ENCODE data around the gene TAL2.

TAL2 gene

DNA sequence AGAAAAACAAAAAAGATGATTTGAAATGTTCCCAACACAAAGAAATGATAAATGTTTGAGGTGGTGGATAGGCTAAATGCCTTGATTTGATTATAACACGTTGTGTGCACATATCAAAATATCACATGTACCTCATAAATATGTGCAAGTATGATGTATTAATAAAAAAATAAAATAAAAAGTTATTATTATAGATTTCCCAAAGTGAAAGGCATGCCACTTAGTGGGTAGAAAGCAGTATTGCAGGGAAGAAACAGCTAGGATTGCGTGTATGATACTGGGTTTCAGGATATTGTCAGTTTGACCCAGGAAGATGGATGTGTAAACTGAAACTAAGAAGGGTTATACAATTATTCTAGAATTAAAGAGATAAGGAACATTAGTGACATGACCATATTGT, 28.5 kb downstream of the TAL2 start:
- H3K4me1 Mint-ChIP-seq: peaks cover 19% of the 10 kb centered on the region

GRCh38 chr9:105693435-105694189, 31.4 kb downstream of the TAL2 start:
- no peak for DNase-seq
- TF ChIP-seq, protein P1, sequence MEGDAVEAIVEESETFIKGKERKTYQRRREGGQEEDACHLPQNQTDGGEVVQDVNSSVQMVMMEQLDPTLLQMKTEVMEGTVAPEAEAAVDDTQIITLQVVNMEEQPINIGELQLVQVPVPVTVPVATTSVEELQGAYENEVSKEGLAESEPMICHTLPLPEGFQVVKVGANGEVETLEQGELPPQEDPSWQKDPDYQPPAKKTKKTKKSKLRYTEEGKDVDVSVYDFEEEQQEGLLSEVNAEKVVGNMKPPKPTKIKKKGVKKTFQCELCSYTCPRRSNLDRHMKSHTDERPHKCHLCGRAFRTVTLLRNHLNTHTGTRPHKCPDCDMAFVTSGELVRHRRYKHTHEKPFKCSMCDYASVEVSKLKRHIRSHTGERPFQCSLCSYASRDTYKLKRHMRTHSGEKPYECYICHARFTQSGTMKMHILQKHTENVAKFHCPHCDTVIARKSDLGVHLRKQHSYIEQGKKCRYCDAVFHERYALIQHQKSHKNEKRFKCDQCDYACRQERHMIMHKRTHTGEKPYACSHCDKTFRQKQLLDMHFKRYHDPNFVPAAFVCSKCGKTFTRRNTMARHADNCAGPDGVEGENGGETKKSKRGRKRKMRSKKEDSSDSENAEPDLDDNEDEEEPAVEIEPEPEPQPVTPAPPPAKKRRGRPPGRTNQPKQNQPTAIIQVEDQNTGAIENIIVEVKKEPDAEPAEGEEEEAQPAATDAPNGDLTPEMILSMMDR (IDR thresholded peaks at IDR 0.05): no peak
- peaks cover 3% of the 10 kb centered on the region for H3K9me3 Mint-ChIP-seq
- H3K36me3 Mint-ChIP-seq (ENCODE audit: low read depth): peaks cover 5% of the 10 kb centered on the region
- peaks cover 36% of the 10 kb centered on the region for H3K4me1 Mint-ChIP-seq
- H3K27me3 Mint-ChIP-seq (ENCODE audit: low read depth, poor library complexity): peaks cover 50% of the 10 kb centered on the region
- H3K27ac Mint-ChIP-seq: no peak overlapping the region
- H3K4me3 Mint-ChIP-seq: peak overlapping the region; percentile 84

More for the DNA sequence above, 28.5 kb downstream of the TAL2 start:
- TF ChIP-seq, protein P1 (IDR thresholded peaks at IDR 0.05): peak; percentile 47
- H3K27me3 Mint-ChIP-seq (ENCODE audit: low read depth, poor library complexity): peaks cover 65% of the 10 kb centered on the region
- no peaks in the 10 kb centered on the region for H3K36me3 Mint-ChIP-seq (ENCODE audit: low read depth)
- no peaks in the 10 kb centered on the region for H3K9me3 Mint-ChIP-seq
- H3K27ac Mint-ChIP-seq: no peak overlapping the region
- no peak for DNase-seq
- H3K4me3 Mint-ChIP-seq: no peak overlapping the region

DNA sequence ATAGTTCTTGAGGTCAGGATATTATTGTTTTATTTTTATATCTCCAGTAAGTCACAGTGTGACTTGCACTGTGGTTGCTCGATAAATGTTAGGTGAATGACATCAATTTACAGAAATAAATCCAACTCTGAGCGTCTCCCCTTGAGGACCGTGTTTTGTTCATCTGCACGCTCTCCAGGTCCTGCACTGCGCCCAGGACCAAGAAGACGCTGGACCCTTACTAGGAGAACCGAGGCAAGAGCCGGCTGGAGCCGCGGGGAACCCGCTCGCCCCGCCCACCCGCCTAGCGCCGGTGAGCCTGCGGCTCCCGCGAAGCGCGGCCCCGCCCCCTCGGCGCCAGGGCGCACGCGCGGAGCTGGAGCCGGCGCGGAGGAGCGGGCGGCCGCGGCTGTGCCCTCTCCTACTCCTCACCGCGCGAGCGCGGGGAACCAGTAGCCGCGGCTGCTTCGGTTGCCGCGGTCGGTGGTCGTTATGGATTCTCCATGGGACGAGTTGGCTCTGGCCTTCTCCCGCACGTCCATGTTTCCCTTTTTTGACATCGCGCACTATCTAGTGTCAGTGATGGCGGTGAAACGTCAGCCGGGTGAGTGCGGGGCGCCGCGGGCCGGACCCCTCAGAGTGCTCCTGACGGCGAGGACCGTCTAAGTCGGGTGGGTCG, 32.1 kb downstream of the TAL2 start, which contains the start of gene TMEM38B:
Gene TMEM38B, plus strand, starts transcription at position 352 of the 658 bp plus-strand sequence. Its CDS starts 120 bp downstream, at position 472.
- H3K4me3 Mint-ChIP-seq: peak within 1 kb of the TSS; percentile 87
- H3K9me3 Mint-ChIP-seq: peaks cover 3% of the 10 kb centered on the region
- TF ChIP-seq, protein P1 (IDR thresholded peaks at IDR 0.05): no peak
- peaks cover 50% of the 10 kb centered on the region for H3K27me3 Mint-ChIP-seq (ENCODE audit: low read depth, poor library complexity)
- no peak within 1 kb of the TSS for H3K27ac Mint-ChIP-seq
- H3K4me1 Mint-ChIP-seq: peaks cover 41% of the 10 kb centered on the region
- peak; percentile 92 for DNase-seq
- H3K36me3 Mint-ChIP-seq (ENCODE audit: low read depth): peaks cover 5% of the 10 kb centered on the region

GRCh38 chr9:105694848-105695581, 32.8 kb downstream of the TAL2 start:
- H3K9me3 Mint-ChIP-seq: peaks cover 3% of the 10 kb centered on the region
- peaks cover 42% of the 10 kb centered on the region for H3K4me1 Mint-ChIP-seq
- TF ChIP-seq, protein P1 (IDR thresholded peaks at IDR 0.05): no peak
- H3K36me3 Mint-ChIP-seq (ENCODE audit: low read depth): peaks cover 5% of the 10 kb centered on the region
- peak overlapping the region; percentile 87 for H3K4me3 Mint-ChIP-seq
- H3K27ac Mint-ChIP-seq: no peak overlapping the region
- peak; percentile 61 for DNase-seq
- H3K27me3 Mint-ChIP-seq (ENCODE audit: low read depth, poor library complexity): peaks cover 45% of the 10 kb centered on the region

- Mint-ChIP-seq H3K4me3 (peak overlapping the region; percentile 87), H3K27me3 (ENCODE audit: low read depth, poor library complexity) (peaks cover 35% of the 10 kb centered on the region), H3K9me3 (peaks cover 3% of the 10 kb centered on the region), H3K4me1 (peaks cover 42% of the 10 kb centered on the region), H3K36me3 (ENCODE audit: low read depth) (peaks cover 5% of the 10 kb centered on the region), H3K27ac (no peak overlapping the region)
- DNase-seq: no peak
- TF ChIP-seq, protein P1 (IDR thresholded peaks at IDR 0.05): no peak
Measured at GRCh38 chr9:105696219-105696793, 34.0 kb downstream of the TAL2 start.
